GM12891 (cell line): ENCODE measurements around the gene CCDC18.

Source experiments
- POLR2A ChIP-seq: IDR thresholded peaks from 2 replicates; pipeline ENCODE4 v1.6.1; 2011; ENCODE audit warnings: low read depth, low read length, control low read depth
- POLR2AphosphoS5 ChIP-seq: IDR thresholded peaks from 2 replicates; pipeline ENCODE4 v1.6.1; 2011; ENCODE audit warnings: low read depth, low read length, control low read depth
- TAF1 ChIP-seq: IDR thresholded peaks from 2 replicates; pipeline ENCODE4 v1.6.1; 2011; ENCODE audit warnings: low read depth, low read length, control low read depth

DNA sequence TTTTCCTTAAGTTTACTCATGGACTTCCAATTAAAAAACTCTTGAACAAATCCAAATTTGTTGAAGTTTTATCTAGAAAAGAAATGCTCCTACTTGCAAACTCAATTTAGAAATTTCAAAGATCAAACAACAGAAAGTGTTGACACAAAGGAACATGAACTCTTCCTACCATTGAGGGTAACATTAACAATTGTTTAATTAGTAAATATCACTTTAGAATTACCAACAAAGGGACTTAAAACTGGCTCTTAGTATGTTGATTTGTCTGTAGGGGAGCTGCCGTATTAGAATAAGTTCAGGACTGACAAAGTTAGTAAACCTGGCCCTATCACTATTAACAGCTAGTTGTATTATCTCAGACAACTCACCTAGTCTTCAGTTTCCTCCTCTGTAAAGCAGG, 57.9 kb downstream of the CCDC18 start:
- TF ChIP-seq POLR2A (no peak), POLR2AphosphoS5 (no peak), TAF1 (no peak)
